ENCODE results near the gene CTLA4.

Gene CTLA4

GRCh38 chr2:203867561-203868200, at the start of gene CTLA4:
Gene CTLA4, plus strand, starts transcription at chr2:203867771. Its CDS starts 172 bp downstream, at chr2:203867943.
- DNase-seq, result no peak

- no peak for DNase-seq
Observed at GRCh38 chr2:203818656-203819055, 48.9 kb upstream of the CTLA4 start.

- no peak for DNase-seq
Observed at GRCh38 chr2:203819434-203820133, 48.0 kb upstream of the CTLA4 start.

- no peak for DNase-seq
Observed at GRCh38 chr2:203820969-203821368, 46.6 kb upstream of the CTLA4 start.

GRCh38 chr2:203822240-203822639, 45.3 kb upstream of the CTLA4 start:
- no peak for DNase-seq

- DNase-seq, result no peak
Observed at GRCh38 chr2:203823173-203823572, 44.4 kb upstream of the CTLA4 start.

- DNase-seq, result no peak
Observed at GRCh38 chr2:203824057-203824456, 43.5 kb upstream of the CTLA4 start.

- no peak for DNase-seq
Observed at GRCh38 chr2:203824603-203825002, 43.0 kb upstream of the CTLA4 start.

- no peak for DNase-seq
Observed at GRCh38 chr2:203826704-203827103, 40.9 kb upstream of the CTLA4 start.

GRCh38 chr2:203830304-203831055, 37.1 kb upstream of the CTLA4 start:
- DNase-seq, result no peak

GRCh38 chr2:203835420-203835819, 32.2 kb upstream of the CTLA4 start:
- no peak for DNase-seq

GRCh38 chr2:203835892-203836800, 31.4 kb upstream of the CTLA4 start:
- DNase-seq, result no peak

- DNase-seq, result no peak
Observed at GRCh38 chr2:203840655-203841205, 26.8 kb upstream of the CTLA4 start.

- DNase-seq, result no peak
Observed at GRCh38 chr2:203841654-203842053, 25.9 kb upstream of the CTLA4 start.

GRCh38 chr2:203842373-203842772, 25.2 kb upstream of the CTLA4 start:
- no peak for DNase-seq

GRCh38 chr2:203846490-203847105, 21.0 kb upstream of the CTLA4 start:
- DNase-seq, result no peak

GRCh38 chr2:203849010-203849409, 18.6 kb upstream of the CTLA4 start:
- no peak for DNase-seq

GRCh38 chr2:203852760-203853159, 14.8 kb upstream of the CTLA4 start:
- no peak for DNase-seq

GRCh38 chr2:203853271-203853670, 14.3 kb upstream of the CTLA4 start:
- no peak for DNase-seq

- DNase-seq, result no peak
Observed at GRCh38 chr2:203853722-203854121, 13.8 kb upstream of the CTLA4 start.

- DNase-seq, result no peak
Observed at GRCh38 chr2:203855274-203855673, 12.3 kb upstream of the CTLA4 start.

- DNase-seq, result no peak
Observed at GRCh38 chr2:203857656-203858055, 9.9 kb upstream of the CTLA4 start.

Measured in NCI-H510A (cell line).